GM12875 (cell line): ENCODE results near the gene CEPT1.

Source experiments
- H3K4me3 ChIP-seq: one replicate; pipeline ENCODE4 v1.5.1; 2011; ENCODE audit warnings: low read depth, low read length, control low read depth
- TF ChIP-seq, protein P1 (sequence below): IDR thresholded peaks from 2 replicates; pipeline ENCODE4 v1.5.1; 2011; ENCODE audit warnings: low read depth, mild to moderate bottlenecking, control low read depth, inconsistent platforms, low read length, moderate library complexity, borderline replicate concordance; ENCODE audit not compliant: insufficient read depth

Gene CEPT1

GRCh38 chr1:111182052-111182451, 42.0 kb downstream of the CEPT1 start:
- H3K4me3 ChIP-seq = no peak overlapping the region
- TF ChIP-seq, protein P1, sequence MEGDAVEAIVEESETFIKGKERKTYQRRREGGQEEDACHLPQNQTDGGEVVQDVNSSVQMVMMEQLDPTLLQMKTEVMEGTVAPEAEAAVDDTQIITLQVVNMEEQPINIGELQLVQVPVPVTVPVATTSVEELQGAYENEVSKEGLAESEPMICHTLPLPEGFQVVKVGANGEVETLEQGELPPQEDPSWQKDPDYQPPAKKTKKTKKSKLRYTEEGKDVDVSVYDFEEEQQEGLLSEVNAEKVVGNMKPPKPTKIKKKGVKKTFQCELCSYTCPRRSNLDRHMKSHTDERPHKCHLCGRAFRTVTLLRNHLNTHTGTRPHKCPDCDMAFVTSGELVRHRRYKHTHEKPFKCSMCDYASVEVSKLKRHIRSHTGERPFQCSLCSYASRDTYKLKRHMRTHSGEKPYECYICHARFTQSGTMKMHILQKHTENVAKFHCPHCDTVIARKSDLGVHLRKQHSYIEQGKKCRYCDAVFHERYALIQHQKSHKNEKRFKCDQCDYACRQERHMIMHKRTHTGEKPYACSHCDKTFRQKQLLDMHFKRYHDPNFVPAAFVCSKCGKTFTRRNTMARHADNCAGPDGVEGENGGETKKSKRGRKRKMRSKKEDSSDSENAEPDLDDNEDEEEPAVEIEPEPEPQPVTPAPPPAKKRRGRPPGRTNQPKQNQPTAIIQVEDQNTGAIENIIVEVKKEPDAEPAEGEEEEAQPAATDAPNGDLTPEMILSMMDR = no peak

DNA sequence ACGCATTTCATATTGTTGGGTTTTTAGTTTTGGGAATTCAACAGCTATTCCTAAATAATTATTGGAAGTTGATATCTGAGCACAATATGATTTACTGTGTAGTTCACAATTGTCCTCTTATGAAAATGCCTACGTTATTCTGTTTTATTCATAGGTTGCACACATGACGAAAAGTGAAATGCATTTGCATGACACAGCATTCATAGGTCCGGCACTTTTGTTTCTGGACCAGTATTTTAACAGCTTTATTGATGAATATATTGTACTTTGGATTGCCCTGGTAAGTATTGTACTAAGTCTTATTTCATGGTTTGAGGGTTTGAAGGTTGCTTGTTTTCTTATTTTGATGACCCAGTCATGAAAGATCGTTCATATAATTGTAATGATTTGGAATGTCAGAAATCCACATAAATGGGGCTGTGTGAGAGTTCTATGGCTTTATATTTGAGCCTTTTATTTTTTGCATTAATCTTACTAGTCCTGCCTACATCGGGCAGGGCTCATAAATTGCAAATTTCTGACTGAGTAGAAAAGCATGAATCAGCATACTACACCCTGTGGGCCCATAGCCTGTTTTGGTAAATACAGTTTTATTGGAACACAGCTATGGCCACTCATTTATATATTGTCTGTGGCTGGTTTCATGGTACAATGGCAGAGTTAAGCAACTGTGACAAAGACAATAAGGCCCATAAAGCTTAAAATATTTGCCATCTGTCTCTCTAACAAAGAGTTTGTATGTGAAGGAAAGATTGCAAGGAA, 43.5 kb downstream of the CEPT1 start:
- TF ChIP-seq, protein P1 = no peak
- no peak overlapping the region for H3K4me3 ChIP-seq

DNA sequence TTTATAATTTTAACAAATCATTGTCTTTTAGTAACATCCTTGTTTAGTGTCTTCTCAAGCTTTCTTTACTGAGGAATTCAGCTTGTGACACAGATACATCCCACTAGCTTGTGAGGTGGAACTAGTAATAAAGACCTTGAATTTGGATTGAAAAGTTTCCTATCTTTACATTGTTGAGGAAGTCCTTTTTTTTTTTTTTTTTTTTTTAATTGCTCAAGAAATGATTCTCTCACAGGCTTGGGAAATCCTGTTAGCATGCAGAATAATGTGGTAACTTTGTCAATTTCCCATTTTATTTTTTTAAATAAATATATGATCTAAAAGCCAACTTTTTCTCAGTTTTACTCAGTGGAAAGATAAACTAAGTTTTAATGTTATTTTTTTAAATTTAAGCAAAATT, 44.6 kb downstream of the CEPT1 start:
- TF ChIP-seq, protein P1 = no peak
- no peak overlapping the region for H3K4me3 ChIP-seq

DNA sequence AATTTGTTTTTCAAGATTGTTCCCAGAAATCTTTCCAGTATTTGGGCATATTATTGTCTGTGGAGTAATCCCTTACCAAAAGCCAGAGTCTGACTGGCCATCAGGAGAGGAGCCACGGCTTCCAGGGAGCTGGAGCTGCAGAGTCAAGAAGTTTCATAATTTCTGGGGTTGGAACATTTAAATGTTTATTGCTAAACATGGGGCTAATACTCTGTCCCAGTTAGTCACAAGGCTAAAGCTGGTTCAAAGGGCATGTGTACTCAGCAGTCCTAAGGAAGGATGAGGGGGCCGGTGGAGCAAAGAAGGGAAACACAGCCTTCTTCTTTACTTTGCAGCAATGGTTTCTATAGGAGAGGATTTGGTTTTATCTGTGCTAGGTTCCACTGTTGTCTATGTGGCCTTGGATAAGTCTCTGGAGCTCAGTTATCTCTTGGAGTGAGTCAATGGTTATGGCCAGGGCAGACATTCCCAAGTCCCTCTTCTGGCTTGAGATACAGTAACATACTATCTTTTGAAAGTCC, 51.0 kb downstream of the CEPT1 start:
- H3K4me3 ChIP-seq = no peak overlapping the region
- TF ChIP-seq, protein P1 = no peak

GRCh38 chr1:111191496-111191895, 51.5 kb downstream of the CEPT1 start:
- no peak overlapping the region for H3K4me3 ChIP-seq
- TF ChIP-seq, protein P1 = no peak

- H3K4me3 ChIP-seq = no peak overlapping the region
- TF ChIP-seq, protein P1 = no peak
Measured at GRCh38 chr1:111192074-111192473, 52.1 kb downstream of the CEPT1 start.
